NCI-H82 treated with DMSO at 0.1 percent for 48 hours (cell line): ENCODE data around the gene GCC2.
"Not testable (repeated sequence)": the region's sequence is repeated elsewhere in the genome, so short reads cannot be mapped to it uniquely, and the experiment has no call there.

Experiments
- DNase-seq: peaks from one replicate; lab custom pipeline; 2025; ENCODE audit not compliant: unreplicated experiment; lab: John Stamatoyannopoulos, UW

GCC2 gene

DNA sequence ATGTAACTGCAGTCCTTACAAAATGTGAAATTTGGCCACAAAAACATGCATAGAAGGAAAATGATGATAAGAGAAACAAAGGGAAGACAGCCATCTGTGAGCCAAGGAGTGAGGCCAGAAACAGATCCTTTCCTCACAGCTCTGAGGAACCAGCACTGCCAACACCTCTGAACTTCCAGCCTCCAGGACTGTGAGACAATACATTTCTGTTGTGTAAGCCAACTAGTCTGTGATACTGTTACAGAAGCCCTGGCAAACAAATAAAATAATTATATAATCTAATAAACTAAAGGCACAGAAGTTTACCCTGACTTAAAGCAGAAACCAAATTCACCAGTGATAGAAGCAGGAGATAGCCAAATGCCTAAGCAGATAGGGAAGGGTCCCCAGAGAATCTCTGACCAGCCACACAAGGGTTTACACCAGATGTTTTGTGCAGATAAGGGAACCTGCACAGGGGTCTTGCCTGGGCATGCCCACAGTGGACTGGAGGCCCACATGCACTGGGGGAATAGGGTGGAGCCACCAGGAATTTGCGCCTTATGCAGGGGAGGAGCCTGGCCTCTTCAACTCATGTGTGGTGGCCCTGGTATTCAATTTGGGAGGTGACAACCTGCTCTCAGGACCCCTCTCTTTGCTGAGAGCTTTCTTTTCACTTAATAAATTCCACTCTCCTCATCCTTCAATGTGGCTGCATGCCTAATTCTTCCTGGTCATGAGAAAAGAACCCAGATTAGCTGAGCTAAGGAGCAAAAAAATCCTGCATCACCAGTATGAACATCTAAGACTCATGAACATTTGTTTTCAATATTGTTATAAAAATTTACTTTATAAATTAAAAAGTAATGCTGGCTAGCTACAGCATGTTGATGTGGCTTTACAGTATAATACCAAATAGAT, 3.8 kb upstream of the GCC2 start:
- no peak for DNase-seq

DNA sequence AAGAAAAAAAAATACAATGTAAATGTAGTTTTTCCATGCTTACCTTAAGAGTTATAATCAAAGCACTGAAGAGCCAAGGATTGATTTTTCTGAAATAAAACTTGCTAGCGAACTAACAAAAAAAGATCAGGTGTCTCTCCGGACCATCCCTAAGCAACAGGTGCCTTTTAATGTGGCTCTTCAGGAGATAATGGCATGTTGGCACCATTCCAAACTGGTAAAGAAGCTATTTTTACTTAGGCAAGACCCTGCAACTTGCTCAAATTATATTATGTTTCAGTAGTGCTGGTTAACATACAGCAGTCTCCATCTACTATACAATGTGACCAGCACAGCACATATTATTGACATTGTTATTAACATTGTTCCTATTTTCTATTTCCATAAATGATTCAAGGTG, 2.3 kb upstream of the GCC2 start:
- no peak for DNase-seq

DNA sequence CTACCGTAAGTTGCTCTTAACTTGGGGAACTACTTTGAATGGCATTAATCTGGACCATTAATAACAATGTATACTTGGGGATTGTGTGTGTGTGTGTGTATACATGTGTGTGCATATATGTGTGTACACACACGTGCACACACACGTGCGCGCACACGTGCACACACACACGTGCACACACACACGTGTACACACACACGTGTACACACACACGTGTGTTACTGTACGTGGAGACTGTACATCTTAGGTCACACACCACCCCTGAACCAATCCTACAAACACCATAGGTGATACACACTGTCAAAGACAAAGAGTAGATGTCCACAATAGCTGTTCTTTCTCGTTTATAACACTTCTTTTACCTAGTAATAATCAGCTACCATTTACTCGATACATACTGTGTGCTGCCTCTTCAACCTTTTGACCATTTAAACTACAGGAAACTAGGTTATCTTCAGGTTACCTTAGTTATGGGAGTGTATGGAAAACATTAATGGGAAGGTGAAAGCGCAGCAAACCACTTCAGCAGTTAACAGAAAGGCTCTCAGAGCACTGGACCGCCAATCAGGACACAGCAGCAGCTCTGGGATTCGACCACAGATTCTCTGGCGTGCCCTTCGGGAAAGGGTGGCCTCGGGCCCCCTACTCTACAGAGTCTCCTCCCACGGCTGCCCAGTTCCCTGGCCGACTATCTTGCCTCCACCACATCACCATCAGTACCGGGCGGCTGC, 894 bp upstream of the GCC2 start:
- DNase-seq, result no peak

DNA sequence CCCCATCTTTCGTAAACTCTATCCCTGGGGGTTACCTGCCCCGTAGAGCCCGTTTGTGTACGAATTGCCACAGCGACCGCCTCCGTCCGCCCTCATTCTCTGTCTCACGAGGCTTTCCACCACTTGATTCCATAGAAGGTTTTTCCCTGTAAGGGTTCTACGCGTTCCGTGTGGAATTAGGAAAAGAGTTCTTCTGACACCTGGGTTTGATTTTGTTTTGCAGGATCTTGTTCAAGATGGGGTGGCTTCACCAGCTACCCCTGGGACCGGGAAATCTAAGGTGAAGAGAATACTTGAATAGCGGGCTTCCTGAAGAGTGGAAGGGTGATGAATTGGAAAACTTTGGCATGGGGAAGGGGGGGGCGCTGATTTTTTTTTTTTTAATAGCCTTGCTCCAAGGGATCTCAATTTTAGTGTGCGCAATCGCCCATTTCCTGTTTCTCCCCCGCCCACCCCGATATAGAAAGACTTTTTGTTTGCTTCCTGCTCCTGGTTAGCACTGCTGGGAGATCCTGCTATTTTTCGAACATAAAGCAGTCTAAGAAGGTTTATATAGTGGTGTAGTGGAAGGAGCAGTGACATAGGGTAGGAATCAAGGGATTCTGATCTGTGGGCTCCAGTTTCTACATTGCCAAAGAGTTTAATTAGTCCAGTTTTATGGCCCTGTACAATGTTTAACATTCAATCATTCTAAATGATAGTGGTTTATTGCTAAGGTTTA, 564 bp downstream of the GCC2 start:
- no peak for DNase-seq

DNA sequence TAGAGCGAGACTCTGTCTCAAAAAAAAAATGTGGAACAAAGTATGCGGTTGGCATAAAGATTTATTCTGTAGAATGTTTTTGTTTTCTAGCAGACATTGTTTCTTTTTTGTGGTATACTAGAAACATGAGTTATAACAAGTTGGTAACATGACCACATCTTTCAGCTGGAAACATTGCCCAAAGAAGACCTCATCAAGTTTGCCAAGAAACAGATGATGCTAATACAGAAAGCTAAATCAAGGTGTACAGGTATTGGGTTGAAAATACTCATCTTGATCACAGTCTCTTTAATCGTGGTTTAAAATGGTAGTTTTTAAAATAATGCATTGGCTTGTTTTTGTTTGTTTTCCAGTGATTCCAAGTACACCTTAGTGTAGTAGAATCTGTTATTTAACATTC, 1.9 kb downstream of the GCC2 start:
- no peak for DNase-seq

- no peak for DNase-seq
Observed at GRCh38 chr2:108451976-108452375, 3.0 kb downstream of the GCC2 start.

- not testable (repeated sequence) for DNase-seq
Observed at GRCh38 chr2:108453530-108453929, 4.5 kb downstream of the GCC2 start.

DNA sequence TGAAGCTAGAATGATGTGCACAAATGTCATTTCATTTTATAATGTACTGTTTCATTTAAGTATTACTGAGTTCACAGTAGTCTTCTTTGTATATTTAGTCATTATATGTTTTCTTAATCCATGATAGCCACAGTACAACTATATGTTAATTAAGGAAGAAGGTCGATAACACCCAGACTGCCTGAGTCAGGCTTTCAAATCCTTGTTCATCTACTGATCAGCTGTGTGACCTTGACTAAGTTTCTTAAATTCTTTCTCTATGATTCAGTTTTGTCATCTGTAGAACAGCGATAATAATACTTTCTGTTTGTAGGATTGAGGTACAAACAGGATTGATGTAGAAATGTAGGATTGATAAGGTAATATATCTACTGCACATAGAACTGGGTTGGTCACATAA, 5.4 kb downstream of the GCC2 start:
- DNase-seq, result no peak

DNA sequence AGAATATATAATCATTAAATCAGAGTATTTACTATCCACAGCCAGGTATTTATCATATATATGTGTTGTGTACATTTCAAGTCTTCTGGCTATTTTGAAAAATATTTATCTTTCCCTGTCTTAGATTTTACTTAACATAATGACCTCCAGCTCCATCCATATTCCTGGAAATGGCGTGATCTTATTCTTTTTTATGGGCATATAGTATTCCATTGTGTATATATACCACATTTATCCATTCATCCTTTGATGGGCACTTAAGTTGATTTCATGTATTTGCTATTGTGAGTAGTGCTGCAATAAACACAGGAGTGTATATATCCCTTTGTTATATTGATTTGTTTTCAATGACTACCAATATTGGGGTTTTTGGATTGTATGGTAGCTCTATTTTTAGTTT, 6.6 kb downstream of the GCC2 start:
- DNase-seq, result no peak

GRCh38 chr2:108458082-108458481, 9.1 kb downstream of the GCC2 start:
- no peak for DNase-seq

GRCh38 chr2:108459441-108459840, 10.4 kb downstream of the GCC2 start:
- DNase-seq, result no peak

GRCh38 chr2:108460345-108461037, 11.5 kb downstream of the GCC2 start:
- DNase-seq, result no peak

DNA sequence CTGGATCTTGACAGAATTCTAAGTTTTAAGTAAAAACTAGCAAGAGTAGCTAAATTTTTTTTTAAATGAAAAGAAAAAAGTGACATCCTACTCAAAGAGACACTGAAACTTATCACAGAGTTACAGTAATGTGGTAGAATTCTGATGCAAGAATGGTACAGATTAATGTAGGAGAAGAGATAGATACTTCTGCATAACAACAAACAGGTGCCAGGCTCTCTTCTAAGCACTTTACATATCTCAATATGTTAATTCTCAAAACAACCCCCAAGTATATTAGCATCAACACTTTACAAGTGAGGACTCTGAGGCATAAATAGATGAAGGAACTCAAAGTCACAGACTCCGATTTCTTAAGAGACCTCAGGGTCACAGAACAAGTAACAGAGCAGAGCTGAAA, 28.1 kb downstream of the GCC2 start:
- DNase-seq, result no peak

DNA sequence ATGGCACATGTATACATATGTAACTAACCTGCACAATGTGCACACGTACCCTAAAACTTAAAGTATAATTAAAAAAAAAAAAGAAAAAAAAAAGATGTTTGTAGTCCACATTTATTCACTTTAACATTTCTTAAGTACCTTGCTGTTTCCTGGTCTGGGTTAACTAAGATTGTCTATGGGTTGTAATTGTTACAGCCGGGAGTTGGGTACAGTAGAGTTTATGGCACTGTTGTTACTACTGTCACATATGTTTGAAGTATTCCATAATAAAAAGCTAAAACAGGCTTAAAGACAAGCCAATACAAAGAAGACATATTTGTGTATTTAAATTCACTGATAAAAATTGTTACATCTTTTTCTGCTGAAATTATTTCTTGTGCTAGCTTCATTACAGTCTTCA, 36.2 kb downstream of the GCC2 start:
- DNase-seq, result no peak

DNA sequence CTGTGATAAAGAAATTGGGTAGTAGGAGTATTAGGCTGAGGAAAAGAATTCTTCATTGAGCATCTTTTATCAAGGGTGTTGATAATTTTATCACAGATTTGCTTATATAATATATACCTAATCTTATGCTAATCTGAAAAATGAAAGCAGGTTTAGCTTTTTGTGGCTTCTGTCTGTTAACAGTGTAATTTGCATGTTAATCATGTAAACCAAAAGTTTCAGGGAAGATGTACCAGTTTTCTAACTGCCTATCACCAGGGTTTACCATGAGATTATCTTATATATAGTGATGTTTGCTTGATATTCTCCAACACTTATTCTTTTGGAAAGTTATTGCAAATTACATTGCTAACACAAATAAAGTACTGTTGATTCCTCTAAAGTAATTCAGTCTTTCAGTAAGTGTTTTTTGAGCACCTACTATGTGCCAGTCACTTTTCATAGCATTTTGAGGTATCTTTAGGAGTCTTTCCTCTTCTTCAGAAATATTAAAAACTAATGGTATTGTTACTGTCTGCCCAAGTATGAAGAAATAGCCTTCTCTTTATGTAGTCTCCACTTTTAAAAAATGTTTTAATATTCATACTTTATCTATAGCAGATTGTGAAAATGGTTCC, 41.6 kb downstream of the GCC2 start:
- DNase-seq, result no peak

- DNase-seq, result no peak
Observed at GRCh38 chr2:108491848-108492247, 42.8 kb downstream of the GCC2 start.

DNA sequence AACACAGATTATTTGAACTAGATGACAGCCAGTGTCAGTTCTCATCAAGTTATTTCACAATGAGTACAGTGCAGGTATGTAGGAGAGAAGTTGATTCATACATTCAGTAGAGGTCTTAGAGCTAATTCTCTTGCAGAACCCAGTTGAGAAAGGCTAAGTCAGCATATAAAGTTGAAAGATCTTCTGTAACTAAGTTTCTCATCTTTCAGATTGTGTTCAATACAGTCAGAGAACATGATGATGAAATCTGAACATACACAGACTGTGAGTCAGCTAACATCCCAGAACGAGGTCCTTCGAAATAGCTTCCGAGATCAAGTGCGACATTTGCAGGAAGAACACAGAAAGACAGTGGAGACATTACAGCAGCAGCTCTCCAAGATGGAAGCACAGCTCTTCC, 43.4 kb downstream of the GCC2 start:
- no peak for DNase-seq

DNA sequence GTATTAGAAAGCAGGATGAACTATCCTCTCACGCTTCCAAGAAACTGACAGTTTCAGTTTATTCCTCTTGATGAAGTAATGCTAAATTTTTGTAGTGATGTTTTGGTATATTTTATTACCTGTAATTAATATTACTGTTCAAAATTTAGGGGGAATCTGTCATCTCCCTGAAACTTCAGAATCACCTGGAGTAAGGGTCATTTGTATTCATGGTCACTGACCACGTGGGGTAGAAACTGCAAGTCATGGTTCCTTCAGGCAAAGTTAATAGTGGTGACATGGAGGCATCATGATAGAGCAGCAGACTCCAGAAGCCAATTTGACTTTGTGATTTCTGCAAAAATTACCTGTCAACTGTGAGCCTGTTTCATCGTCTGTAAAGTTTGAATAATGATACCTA, 47.2 kb downstream of the GCC2 start:
- DNase-seq, result not testable (repeated sequence)

DNA sequence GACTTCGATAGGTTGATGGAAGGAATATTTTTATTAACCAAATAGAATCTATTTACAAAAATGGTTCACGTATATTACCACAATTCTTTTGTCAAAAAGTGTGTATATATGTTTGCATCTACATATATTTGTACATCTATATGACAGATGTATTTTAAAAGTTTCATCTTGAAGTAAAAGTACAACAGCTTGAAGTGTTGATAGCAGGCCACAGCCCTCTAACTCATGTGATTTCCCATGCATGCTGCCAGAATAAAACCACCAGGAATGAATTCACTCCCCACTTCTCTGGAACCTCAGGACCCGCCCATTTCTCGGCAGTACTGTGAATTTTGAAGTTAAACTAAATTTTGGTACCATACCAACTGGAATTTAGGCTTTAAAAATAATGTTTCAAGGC, 58.6 kb downstream of the GCC2 start:
- DNase-seq, result not testable (repeated sequence)

DNA sequence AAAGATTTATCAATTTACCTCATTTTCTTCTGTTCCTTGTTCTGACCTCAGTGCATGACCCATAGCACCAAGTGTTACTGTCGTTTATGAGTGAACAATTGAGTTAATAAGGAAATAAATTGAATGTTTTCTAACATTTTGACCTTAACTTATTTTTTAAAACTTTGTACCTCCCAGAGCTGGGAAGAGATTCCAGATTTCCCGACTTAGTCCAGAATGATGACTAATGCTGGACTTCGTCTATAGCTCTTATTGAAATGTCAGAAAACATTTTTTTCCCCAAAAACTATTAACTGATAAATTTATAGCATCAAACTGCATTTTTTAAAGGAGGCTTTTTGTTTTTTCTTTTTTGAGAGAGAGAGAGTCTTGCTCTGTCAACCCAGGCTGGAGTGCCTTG, 63.4 kb downstream of the GCC2 start:
- not testable (repeated sequence) for DNase-seq

- DNase-seq, result not testable (repeated sequence)
Observed at GRCh38 chr2:108514478-108514877, 65.5 kb downstream of the GCC2 start.
